Esophagus (tissue), 2 donors: ENCODE data around the gene DNAH8. TPM values are rescaled to one million over a fixed set of nuclear protein-coding genes. Genes with fewer than 3 reads are reported as not detected.
"Not testable (repeated sequence)": the region's sequence is repeated elsewhere in the genome, so short reads cannot be mapped to it uniquely, and the experiment has no call there.

Experiments
- H3K27ac ChIP-seq, 2 donors: one replicate each; pipeline ENCODE4 v1.5.1; 2013; ENCODE audit warnings: low read depth in 2 of 2, mild to moderate bottlenecking in 2 of 2, inconsistent platforms in 1 of 2, low read length in 1 of 2, moderate library complexity in 1 of 2
- H3K27me3 ChIP-seq, 2 donors: one replicate each; pipeline ENCODE4 v1.6.1; 2013; ENCODE audit warnings: low read length in 2 of 2, control low read depth in 1 of 2, mild to moderate bottlenecking in 1 of 2; ENCODE audit not compliant: insufficient read depth in 2 of 2, control insufficient read depth in 1 of 2
- H3K36me3 ChIP-seq, 2 donors: one replicate each; pipeline ENCODE4 v1.6.1; 2013; ENCODE audit warnings: low read length in 1 of 2; ENCODE audit not compliant: control insufficient read depth in 2 of 2, insufficient read depth in 2 of 2
- H3K4me1 ChIP-seq, 2 donors: one replicate each; pipeline ENCODE4 v1.6.1; 2013; ENCODE audit warnings: low read length in 1 of 2; ENCODE audit not compliant: control insufficient read depth in 2 of 2, insufficient read depth in 2 of 2
- H3K4me3 ChIP-seq, 2 donors: one replicate each; pipeline ENCODE4 v1.5.1; 2013; ENCODE audit warnings: low read length in 2 of 2, mild to moderate bottlenecking in 2 of 2, low read depth in 1 of 2, moderate library complexity in 1 of 2
- H3K9me3 ChIP-seq, 2 donors: one replicate each; pipeline ENCODE4 v1.6.1; 2013; ENCODE audit warnings: mild to moderate bottlenecking in 2 of 2, low read depth in 1 of 2, low read length in 1 of 2, moderate library complexity in 1 of 2; ENCODE audit not compliant: control insufficient read depth in 2 of 2, insufficient read depth in 1 of 2
- WGBS, 2 donors: extraction: QIAGEN DNeasy Blood & Tissue Kit; methylation state at CpG; one replicate each; pipeline ENCODE4 v1.1.7; 2013; 5-methylcytosine and 5-hydroxymethylcytosine counted together
- polyA plus RNA-seq, 2 donors: library from polyadenylated mRNA; stranded (reverse); fragments of 200-250 nt; gene quantifications; one replicate each; pipeline ENCODE4 v1.2.3, GENCODE V29; 2013
- donor health status: healthy with polysubstance abuse.
- donor health status: Bipolar disorder and iron deficiency.

Gene DNAH8
- polyA plus RNA-seq, 2 donors = under 0.01 TPM

GRCh38 chr6:38860041-38860440 lies 144.9 kb downstream of the DNAH8 start:
- Histone ChIP-seq H3K4me3 (no peak overlapping the region), H3K27me3 (no peaks in the 10 kb centered on the region), H3K36me3 (no peaks in the 10 kb centered on the region), H3K4me1 (no peaks in the 10 kb centered on the region), H3K27ac (no peak overlapping the region), H3K9me3 (no peaks in the 10 kb centered on the region)
- WGBS, 2 donors = 73 to 85% methylated on average over 2 of the region's 2 CpGs

DNA sequence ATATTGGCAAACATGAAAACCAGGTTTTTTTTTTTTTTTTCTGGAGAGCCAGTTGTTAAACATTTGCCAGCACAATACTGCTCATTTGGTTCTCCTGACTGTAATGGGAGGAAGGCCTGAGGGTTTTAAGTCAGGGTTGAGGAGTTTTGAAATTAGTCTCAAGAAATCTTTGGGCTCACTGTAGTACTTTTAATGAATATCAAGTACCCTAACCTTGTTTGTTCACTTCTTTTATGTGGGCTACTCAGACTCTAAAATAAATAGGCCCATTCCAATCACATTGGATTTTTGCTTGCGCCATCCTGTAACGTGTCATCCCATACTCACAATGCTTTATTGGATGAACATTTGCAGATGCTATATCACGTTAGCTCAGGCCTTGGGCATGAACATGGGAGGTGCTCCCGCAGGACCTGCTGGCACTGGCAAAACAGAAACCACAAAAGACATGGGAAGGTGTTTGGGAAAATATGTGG lies 146.9 kb downstream of the DNAH8 start:
- WGBS, 2 donors = 67 to 91% methylated on average over 4 of the region's 4 CpGs
- Histone ChIP-seq H3K27me3 (no peaks in the 10 kb centered on the region), H3K27ac (no peak overlapping the region), H3K36me3 (no peaks in the 10 kb centered on the region), H3K4me1 (no peaks in the 10 kb centered on the region), H3K9me3 (no peaks in the 10 kb centered on the region), H3K4me3 (no peak overlapping the region)

GRCh38 chr6:38865521-38866174 lies 150.5 kb downstream of the DNAH8 start:
- H3K4me1 ChIP-seq = no peaks in the 10 kb centered on the region
- no peak overlapping the region for H3K27ac ChIP-seq
- WGBS, 2 donors = 49 to 51% methylated on average over 1 of the region's 1 CpG
- H3K36me3 ChIP-seq = no peaks in the 10 kb centered on the region
- no peaks in the 10 kb centered on the region for H3K9me3 ChIP-seq
- H3K27me3 ChIP-seq = peaks cover 0 to 1% of the 10 kb centered on the region in 2 donors
- H3K4me3 ChIP-seq = no peak overlapping the region

DNA sequence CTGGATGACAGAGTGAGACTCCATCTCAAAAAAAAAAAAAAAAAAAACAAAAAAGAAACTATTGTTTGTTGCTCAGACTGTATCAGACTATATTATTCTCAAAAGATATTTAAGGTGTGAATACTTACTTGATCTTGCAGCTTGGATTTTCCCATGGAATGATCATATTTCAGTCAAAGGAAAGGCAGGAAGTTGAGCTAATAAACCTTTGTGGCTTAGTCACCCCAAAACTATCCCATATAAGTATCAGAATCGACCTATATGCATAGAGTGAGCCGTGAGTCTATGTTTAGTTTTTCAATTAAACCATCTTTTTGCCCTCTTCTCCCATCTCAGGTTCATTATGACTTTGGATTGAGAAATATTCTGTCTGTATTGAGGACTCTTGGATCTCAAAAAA lies 152.6 kb downstream of the DNAH8 start:
- H3K4me3 ChIP-seq = no peak overlapping the region
- peaks cover 0 to 2% of the 10 kb centered on the region in 2 donors for H3K27me3 ChIP-seq
- no peaks in the 10 kb centered on the region for H3K9me3 ChIP-seq
- H3K36me3 ChIP-seq = no peaks in the 10 kb centered on the region
- H3K4me1 ChIP-seq = no peaks in the 10 kb centered on the region
- H3K27ac ChIP-seq = no peak overlapping the region
- 76 to 80% methylated on average over 2 of the region's 2 CpGs for WGBS, 2 donors

DNA sequence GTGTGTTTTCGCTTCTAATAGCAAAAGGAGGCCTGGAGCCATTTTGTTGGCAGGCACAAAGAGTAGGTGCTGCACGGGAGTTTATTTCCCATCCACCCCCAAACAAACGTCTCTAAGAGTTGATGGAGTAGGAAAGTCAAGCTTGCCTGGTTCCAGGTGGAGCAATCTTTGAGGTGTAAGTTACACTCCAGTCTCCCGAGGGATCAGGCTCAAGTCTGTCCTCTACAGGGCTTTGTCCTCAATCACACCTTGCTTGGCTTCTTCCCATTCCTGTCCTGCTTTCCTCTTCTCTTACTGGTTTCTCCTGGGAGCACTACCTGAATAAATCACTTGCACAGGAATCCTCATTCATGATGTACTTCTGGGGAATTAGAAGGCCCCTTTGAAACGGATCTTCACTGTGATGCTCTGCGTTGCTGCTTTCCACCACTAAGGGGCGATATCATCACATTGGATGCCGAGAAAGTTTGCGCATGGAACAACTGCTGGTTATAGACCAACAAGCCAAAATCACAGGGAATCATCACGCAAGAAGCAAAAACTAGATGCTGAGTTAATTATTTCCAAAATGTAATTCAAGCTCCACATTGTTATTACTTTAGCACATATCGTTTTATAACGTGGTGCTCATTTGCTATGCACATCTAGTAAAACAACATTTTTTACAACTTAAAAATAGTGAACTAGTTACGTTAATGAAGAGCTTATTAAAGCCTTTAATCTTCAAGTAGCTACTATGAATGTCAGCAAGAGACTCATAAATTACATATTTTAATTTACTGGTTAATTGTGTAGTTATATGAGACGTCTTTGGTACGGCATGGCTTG lies 156.8 kb downstream of the DNAH8 start:
- Histone ChIP-seq H3K27me3 (peaks cover 0 to 2% of the 10 kb centered on the region in 2 donors), H3K36me3 (no peaks in the 10 kb centered on the region), H3K9me3 (no peaks in the 10 kb centered on the region), H3K27ac (no peak overlapping the region), H3K4me3 (no peak overlapping the region), H3K4me1 (no peaks in the 10 kb centered on the region)
- 36 to 37% methylated on average over 15 of the region's 15 CpGs for WGBS, 2 donors

DNA sequence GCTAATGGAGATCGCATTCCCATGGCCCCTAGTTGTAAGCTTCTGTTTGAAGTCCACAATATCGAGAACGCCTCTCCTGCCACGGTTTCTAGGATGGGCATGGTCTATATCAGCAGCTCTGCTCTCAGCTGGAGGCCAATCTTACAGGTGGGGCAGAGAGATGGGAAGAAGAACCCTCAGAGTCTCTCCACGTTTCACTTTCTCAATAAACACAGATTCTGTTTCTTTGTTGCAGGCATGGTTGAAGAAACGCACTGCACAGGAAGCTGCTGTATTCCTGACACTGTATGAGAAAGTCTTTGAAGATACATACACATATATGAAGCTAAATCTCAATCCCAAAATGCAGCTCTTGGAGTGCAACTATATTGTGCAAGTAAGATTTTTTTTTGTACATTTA lies 157.9 kb downstream of the DNAH8 start:
- peaks cover 0 to 2% of the 10 kb centered on the region in 2 donors for H3K27me3 ChIP-seq
- H3K4me3 ChIP-seq = no peak overlapping the region
- no peak overlapping the region for H3K27ac ChIP-seq
- no peaks in the 10 kb centered on the region for H3K9me3 ChIP-seq
- H3K4me1 ChIP-seq = no peaks in the 10 kb centered on the region
- H3K36me3 ChIP-seq = no peaks in the 10 kb centered on the region
- WGBS, 2 donors = 70 to 74% methylated on average over 6 of the region's 6 CpGs

DNA sequence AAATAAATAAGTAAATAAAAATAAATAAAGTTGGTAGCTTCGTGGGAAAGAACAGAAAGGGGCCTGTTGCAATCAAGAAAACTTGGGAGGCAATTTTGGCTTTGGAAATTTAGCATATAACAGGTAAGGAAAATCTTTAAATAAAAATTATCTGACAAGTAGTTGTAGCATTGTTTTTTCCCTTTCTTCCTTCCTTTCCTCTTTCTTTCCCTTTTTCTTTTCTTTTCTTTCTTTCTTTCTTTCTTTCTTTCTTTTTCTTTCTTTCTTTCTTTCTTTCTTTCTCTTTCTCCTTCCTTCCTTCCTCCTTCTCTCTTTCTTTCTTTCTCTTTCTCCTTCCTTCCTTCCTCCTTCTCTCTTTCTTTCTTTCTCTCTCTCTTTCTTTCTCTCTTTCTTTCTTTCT lies 158.7 kb downstream of the DNAH8 start:
- H3K4me1 ChIP-seq, H3K36me3 ChIP-seq, H3K4me3 ChIP-seq, H3K9me3 ChIP-seq, H3K27ac ChIP-seq, H3K27me3 ChIP-seq: not testable (repeated sequence)
- 64 to 78% methylated on average over 1 of the region's 1 CpG for WGBS, 2 donors

- 62 to 71% methylated on average over 7 of the region's 7 CpGs for WGBS, 2 donors
- H3K27me3 ChIP-seq = no peaks in the 10 kb centered on the region
Measured at GRCh38 chr6:38876475-38876874, 161.4 kb downstream of the DNAH8 start.

DNA sequence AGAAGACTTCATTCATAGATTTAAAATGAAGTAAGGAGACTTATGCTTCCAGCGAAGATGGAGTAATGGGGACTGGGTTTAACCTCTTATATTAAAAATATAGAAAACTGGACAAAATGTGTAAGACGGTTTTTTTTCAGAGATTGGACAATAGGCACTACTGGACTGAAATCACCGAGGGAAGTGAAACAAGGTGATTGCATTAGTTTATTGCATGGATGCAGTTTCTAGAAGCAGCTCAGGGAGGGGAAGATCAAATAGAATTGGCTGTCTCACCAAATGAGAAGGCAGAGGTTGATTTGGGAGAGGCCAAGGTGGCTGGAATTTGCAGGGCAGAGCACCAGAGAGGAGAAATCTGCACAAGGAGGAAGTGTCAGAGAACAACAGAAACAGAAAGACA lies 162.6 kb downstream of the DNAH8 start:
- Histone ChIP-seq H3K27me3 (no peaks in the 10 kb centered on the region), H3K4me3 (no peak overlapping the region), H3K9me3 (no peaks in the 10 kb centered on the region), H3K27ac (no peak overlapping the region), H3K4me1 (no peaks in the 10 kb centered on the region), H3K36me3 (no peaks in the 10 kb centered on the region)
- WGBS, 2 donors = 44 to 85% methylated on average over 2 to 3 of the region's 3 CpGs

More at GRCh38 chr6:38876475-38876874, 161.4 kb downstream of the DNAH8 start:
- Histone ChIP-seq H3K4me1 (no peaks in the 10 kb centered on the region), H3K36me3 (no peaks in the 10 kb centered on the region), H3K9me3 (no peaks in the 10 kb centered on the region), H3K27ac (no peak overlapping the region), H3K4me3 (no peak overlapping the region)
